ENCODE measurements around the gene ZNF407. TPM values are rescaled to one million over a fixed set of nuclear protein-coding genes. Genes with fewer than 3 reads are reported as not detected.

The ZNF407 gene
- total RNA-seq, 1 experiment from 2014 or later, result 7.6 TPM

DNA sequence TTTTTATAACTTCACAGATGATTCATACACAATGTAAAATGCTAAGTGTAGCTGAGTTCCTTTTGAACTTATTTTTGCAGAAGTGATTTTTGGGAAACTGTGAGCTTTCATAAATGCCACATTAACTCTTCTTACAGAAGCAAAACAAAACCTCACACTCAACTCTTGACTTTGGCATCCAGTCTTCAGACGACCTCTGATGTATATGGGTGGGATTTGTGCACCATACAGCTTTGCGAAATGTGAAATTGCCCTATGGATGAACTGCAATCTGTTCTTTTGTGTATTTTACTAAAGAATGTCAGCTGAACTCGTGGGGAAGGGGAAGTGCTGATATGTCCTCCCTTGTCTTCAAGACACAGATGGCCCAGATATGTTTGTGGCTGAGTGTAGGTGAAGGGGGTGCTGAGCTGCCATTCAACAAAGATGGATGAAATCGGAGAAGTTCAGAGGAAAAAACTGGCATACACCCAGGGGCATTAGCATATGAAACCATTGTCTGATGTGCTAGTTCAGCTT is 393.0 kb downstream of the ZNF407 start:
- Histone ChIP-seq H3K9me3 (ENCODE audit: control insufficient read depth in 1 of 2, insufficient read depth in 1 of 2, low read depth in 1 of 2, low read length in 2 of 2) (no peaks in the 10 kb centered on the region), H3K27me3 (ENCODE audit: insufficient read depth, low read length) (no peaks in the 10 kb centered on the region), H3K9me2 (ENCODE audit: insufficient read depth) (no peaks in the 10 kb centered on the region), H3K9ac (ENCODE audit: low read length) (no peak overlapping the region), H3K4me2 (ENCODE audit: low read length) (no peak overlapping the region), H2AFZ (ENCODE audit: low read depth, low read length, poor library complexity, severe bottlenecking) (no peak overlapping the region), H3K79me2 (ENCODE audit: insufficient read depth, low read length) (no peaks in the 10 kb centered on the region), H3K36me3 (ENCODE audit: control insufficient read depth in 1 of 2, insufficient read depth in 2 of 2, low read length in 2 of 2) (no peaks in the 10 kb centered on the region), H3K4me1 (ENCODE audit: control insufficient read depth in 1 of 2, insufficient read depth in 2 of 2, low read length in 2 of 2) (peaks cover 4 to 16% of the 10 kb centered on the region in 2 experiments; a peak in 3 of 4 replicates), H3K27ac (ENCODE audit: low read depth, low read length) (no peak overlapping the region), H3K4me3 (replicated peaks in 1 of 2; ENCODE audit: low read depth in 1 of 2, low read length in 2 of 2) (no peak overlapping the region), H4K20me1 (ENCODE audit: insufficient read depth) (no peaks in the 10 kb centered on the region)
- BruUV-seq (replicated peaks), result no TSS peak
- DNase-seq (ENCODE audit: low read depth, low spot score) (no peak), ATAC-seq (no peak)
- ChIA-PET CTCF (no interaction called here), POLR2A (no interaction called here), RAD21 (ENCODE audit: low non-redundant PET in 1 of 2, low total read pairs in 2 of 2, uncharacterized antibody in 2 of 2, unreplicated experiment in 2 of 2) (no interaction called here)
- intact Hi-C loops (cut with micrococcal nuclease), result no loop called here
- TF ChIP-seq EZH2phosphoT487 (IDR thresholded peaks at IDR 0.05; ENCODE audit: borderline replicate concordance) (no peak), JUND (IDR thresholded peaks at IDR 0.05) (no peak), EGR1 (IDR thresholded peaks at IDR 0.05; ENCODE audit: low read depth) (no peak), ZNF274 (IDR thresholded peaks at IDR 0.05; ENCODE audit: low read depth, low read length) (no peak)
- TF ChIP-seq, protein P1, sequence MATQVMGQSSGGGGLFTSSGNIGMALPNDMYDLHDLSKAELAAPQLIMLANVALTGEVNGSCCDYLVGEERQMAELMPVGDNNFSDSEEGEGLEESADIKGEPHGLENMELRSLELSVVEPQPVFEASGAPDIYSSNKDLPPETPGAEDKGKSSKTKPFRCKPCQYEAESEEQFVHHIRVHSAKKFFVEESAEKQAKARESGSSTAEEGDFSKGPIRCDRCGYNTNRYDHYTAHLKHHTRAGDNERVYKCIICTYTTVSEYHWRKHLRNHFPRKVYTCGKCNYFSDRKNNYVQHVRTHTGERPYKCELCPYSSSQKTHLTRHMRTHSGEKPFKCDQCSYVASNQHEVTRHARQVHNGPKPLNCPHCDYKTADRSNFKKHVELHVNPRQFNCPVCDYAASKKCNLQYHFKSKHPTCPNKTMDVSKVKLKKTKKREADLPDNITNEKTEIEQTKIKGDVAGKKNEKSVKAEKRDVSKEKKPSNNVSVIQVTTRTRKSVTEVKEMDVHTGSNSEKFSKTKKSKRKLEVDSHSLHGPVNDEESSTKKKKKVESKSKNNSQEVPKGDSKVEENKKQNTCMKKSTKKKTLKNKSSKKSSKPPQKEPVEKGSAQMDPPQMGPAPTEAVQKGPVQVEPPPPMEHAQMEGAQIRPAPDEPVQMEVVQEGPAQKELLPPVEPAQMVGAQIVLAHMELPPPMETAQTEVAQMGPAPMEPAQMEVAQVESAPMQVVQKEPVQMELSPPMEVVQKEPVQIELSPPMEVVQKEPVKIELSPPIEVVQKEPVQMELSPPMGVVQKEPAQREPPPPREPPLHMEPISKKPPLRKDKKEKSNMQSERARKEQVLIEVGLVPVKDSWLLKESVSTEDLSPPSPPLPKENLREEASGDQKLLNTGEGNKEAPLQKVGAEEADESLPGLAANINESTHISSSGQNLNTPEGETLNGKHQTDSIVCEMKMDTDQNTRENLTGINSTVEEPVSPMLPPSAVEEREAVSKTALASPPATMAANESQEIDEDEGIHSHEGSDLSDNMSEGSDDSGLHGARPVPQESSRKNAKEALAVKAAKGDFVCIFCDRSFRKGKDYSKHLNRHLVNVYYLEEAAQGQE (IDR thresholded peaks at IDR 0.05; ENCODE audit: low read depth), result no peak
- TF ChIP-seq, protein P2, sequence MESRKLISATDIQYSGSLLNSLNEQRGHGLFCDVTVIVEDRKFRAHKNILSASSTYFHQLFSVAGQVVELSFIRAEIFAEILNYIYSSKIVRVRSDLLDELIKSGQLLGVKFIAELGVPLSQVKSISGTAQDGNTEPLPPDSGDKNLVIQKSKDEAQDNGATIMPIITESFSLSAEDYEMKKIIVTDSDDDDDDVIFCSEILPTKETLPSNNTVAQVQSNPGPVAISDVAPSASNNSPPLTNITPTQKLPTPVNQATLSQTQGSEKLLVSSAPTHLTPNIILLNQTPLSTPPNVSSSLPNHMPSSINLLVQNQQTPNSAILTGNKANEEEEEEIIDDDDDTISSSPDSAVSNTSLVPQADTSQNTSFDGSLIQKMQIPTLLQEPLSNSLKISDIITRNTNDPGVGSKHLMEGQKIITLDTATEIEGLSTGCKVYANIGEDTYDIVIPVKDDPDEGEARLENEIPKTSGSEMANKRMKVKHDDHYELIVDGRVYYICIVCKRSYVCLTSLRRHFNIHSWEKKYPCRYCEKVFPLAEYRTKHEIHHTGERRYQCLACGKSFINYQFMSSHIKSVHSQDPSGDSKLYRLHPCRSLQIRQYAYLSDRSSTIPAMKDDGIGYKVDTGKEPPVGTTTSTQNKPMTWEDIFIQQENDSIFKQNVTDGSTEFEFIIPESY (IDR thresholded peaks at IDR 0.05; ENCODE audit: extremely low read depth, insufficient replicate concordance, low read length), result no peak
